ENCODE results near the gene RSL24D1.

Gene RSL24D1

DNA sequence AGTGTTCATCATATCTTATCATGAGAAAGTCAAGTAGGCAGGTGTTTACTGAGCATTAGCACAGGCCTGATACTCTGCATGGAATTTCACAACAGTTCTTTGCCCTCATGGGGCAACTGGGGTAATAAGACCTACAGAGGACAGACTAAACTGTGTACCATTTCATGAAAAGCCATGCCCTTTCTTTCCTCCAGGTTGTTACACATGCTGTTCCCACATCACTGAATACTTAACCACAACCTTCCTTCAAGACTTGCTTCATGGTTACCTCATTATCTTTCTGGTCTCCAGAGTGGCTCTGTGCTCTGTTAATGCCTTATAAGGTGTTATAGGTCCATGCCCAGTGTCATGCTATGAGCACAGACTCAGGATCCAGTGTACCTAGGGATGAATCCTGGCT, 28.2 kb upstream of the RSL24D1 start:
- no peaks in the 10 kb centered on the region for H3K9me3 ChIP-seq (ENCODE audit: low read depth, low read length)
- H3K27ac ChIP-seq, result no peak overlapping the region
- TF ChIP-seq FOXP2 (optimal IDR thresholded peaks at IDR 0.05; ENCODE audit: control extremely low read depth, extremely low read length, insufficient read depth) (no peak), EZH2 (IDR thresholded peaks at IDR 0.05) (no peak), POLR2AphosphoS5 (IDR thresholded peaks at IDR 0.05; ENCODE audit: borderline replicate concordance, low read depth, low read length) (no peak)
- no peak for DNase-seq (ENCODE audit: low read depth, low spot score)
- H3K9ac ChIP-seq (ENCODE audit: insufficient read length), result no peak overlapping the region
- H3K4me3 ChIP-seq, result no peak overlapping the region
- no peaks in the 10 kb centered on the region for H3K36me3 ChIP-seq (ENCODE audit: insufficient read depth, low read length)

GRCh38 chr15:55222588-55222987, 25.8 kb upstream of the RSL24D1 start:
- DNase-seq (ENCODE audit: low read depth, low spot score), result no peak
- no peaks in the 10 kb centered on the region for H3K9me3 ChIP-seq (ENCODE audit: low read depth, low read length)
- H3K36me3 ChIP-seq (ENCODE audit: insufficient read depth, low read length), result no peaks in the 10 kb centered on the region
- H3K27ac ChIP-seq, result no peak overlapping the region
- TF ChIP-seq EZH2 (IDR thresholded peaks at IDR 0.05) (no peak), POLR2AphosphoS5 (IDR thresholded peaks at IDR 0.05; ENCODE audit: borderline replicate concordance, low read depth, low read length) (no peak), FOXP2 (optimal IDR thresholded peaks at IDR 0.05; ENCODE audit: control extremely low read depth, extremely low read length, insufficient read depth) (no peak)
- no peak overlapping the region for H3K9ac ChIP-seq (ENCODE audit: insufficient read length)
- no peak overlapping the region for H3K4me3 ChIP-seq

DNA sequence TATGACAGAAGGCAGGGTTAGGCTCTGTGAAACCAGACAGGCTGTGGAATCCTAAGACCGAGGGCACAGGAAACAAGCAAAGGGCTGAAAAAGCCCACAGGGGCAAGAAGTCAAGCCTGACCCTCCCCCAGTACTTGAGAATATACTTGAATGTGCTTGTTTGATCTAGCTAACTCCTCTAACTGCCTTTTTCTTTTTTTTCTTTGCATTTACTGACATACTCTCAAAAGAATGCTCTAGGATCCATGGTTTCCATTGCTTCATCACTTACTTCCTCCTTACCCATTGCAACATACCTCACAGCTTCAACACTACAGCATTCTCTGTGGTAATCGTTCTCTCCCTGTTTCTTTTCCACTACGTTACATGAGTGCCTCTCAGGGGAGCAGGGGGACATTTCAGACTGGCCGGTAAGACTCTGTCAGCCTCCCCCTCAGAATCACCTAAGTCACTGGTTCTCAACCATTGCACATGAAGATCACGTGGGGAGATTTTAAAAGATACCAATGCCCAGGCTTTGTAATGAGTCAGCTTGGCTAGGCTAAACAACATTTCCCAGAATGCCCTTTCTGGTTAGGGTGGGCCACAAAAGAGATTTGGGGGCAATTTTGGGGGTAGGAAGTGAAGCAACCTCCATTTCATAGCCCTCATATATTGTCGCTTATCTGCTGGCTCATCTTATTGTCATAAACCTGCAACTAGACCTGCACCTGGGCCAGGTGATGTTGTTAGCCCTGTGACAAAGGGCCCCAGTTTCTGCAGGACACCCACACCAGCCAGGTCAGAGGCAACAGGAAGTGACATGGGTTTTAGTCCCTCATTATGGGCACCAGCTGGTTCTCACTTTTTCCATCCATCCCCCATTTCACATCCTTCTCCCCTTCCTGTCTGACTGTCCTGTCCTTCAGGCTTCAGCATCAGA, 24.6 kb upstream of the RSL24D1 start:
- Histone ChIP-seq H3K9me3 (ENCODE audit: low read depth, low read length) (no peaks in the 10 kb centered on the region), H3K9ac (ENCODE audit: insufficient read length) (no peak overlapping the region), H3K36me3 (ENCODE audit: insufficient read depth, low read length) (no peaks in the 10 kb centered on the region), H3K27ac (no peak overlapping the region), H3K4me3 (no peak overlapping the region)
- TF ChIP-seq FOXP2 (optimal IDR thresholded peaks at IDR 0.05; ENCODE audit: control extremely low read depth, extremely low read length, insufficient read depth) (no peak), POLR2AphosphoS5 (IDR thresholded peaks at IDR 0.05; ENCODE audit: borderline replicate concordance, low read depth, low read length) (no peak), EZH2 (IDR thresholded peaks at IDR 0.05) (no peak)
- peak; percentile 16 for DNase-seq (ENCODE audit: low read depth, low spot score)

DNA sequence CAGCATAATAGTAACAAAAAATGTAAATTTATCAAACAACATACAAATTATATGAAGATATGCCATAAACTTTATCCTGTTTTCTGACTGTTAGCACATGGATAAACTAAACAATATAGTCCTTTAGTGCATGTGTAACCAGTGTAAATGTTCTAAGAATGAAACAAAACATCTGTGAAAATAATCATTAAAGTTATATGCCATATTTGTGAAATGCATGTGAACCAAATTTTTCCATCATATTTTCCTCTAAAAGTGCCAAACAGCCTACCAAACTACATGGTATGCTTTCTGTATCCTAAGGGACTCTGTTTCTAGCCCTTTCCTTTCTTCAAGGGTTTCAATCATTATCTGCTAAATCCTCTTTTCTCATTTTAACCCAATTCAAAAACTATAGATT, 23.9 kb upstream of the RSL24D1 start:
- Histone ChIP-seq H3K27ac (no peak overlapping the region), H3K4me3 (no peak overlapping the region), H3K36me3 (ENCODE audit: insufficient read depth, low read length) (no peaks in the 10 kb centered on the region), H3K9ac (ENCODE audit: insufficient read length) (no peak overlapping the region), H3K9me3 (ENCODE audit: low read depth, low read length) (no peaks in the 10 kb centered on the region)
- no peak for DNase-seq (ENCODE audit: low read depth, low spot score)
- no peak for TF ChIP-seq POLR2AphosphoS5 (IDR thresholded peaks at IDR 0.05; ENCODE audit: borderline replicate concordance, low read depth, low read length)
- TF ChIP-seq FOXP2 (optimal IDR thresholded peaks at IDR 0.05; ENCODE audit: control extremely low read depth, extremely low read length, insufficient read depth), result no peak
- no peak for TF ChIP-seq EZH2 (IDR thresholded peaks at IDR 0.05)

GRCh38 chr15:55218056-55218455, 21.3 kb upstream of the RSL24D1 start:
- DNase-seq (ENCODE audit: low read depth, low spot score), result no peak
- Histone ChIP-seq H3K4me3 (no peak overlapping the region), H3K36me3 (ENCODE audit: insufficient read depth, low read length) (no peaks in the 10 kb centered on the region), H3K9me3 (ENCODE audit: low read depth, low read length) (no peaks in the 10 kb centered on the region), H3K9ac (ENCODE audit: insufficient read length) (no peak overlapping the region), H3K27ac (no peak overlapping the region)
- TF ChIP-seq FOXP2 (optimal IDR thresholded peaks at IDR 0.05; ENCODE audit: control extremely low read depth, extremely low read length, insufficient read depth), result no peak
- TF ChIP-seq EZH2 (IDR thresholded peaks at IDR 0.05), result no peak
- TF ChIP-seq POLR2AphosphoS5 (IDR thresholded peaks at IDR 0.05; ENCODE audit: borderline replicate concordance, low read depth, low read length), result no peak

DNA sequence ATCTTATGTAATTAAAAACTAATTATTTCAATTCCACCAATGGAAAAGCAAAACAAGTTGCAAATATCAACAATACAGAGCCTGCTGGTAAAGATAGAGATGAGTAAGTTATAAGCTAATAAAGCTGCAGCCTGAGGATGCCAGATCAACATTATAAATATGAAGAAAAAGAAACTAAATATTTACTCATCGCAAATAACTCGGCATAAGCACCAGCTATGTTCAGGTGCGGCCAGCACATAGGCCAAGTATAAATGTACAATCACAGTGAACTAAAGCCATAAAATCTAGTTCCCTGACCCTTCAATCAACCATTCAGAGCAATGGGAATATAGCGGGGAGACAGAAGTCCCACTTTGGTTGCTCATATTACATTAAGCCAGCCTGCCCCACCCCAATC, 7.7 kb upstream of the RSL24D1 start:
- no peak for DNase-seq (ENCODE audit: low read depth, low spot score)
- Histone ChIP-seq H3K27ac (no peak overlapping the region), H3K9ac (ENCODE audit: insufficient read length) (no peak overlapping the region), H3K4me3 (no peak overlapping the region), H3K36me3 (ENCODE audit: insufficient read depth, low read length) (no peaks in the 10 kb centered on the region), H3K9me3 (ENCODE audit: low read depth, low read length) (no peaks in the 10 kb centered on the region)
- TF ChIP-seq EZH2 (IDR thresholded peaks at IDR 0.05), result no peak

DNA sequence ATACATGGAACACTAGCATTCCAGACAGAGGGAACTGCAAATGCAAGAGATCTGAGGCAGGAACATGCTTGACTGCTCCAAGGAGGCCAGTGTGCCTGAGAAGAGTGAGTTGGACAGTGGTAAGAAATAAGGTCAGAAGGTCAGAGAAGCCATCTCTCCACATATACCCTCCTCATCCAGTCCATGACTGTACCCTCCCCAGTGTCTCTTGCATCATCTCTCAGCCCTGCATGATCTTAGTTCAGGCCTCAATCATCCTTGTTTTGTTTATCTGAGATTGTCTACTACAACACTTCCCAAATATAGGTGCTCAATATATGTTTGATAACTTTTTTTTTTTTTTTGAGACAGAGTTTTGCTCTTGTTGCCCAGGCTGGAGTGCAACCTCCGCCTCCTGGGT, 5.5 kb upstream of the RSL24D1 start:
- Histone ChIP-seq H3K36me3 (ENCODE audit: insufficient read depth, low read length) (no peaks in the 10 kb centered on the region), H3K9me3 (ENCODE audit: low read depth, low read length) (no peaks in the 10 kb centered on the region)
- TF ChIP-seq FOXP2 (optimal IDR thresholded peaks at IDR 0.05; ENCODE audit: control extremely low read depth, extremely low read length, insufficient read depth) (no peak), EZH2 (IDR thresholded peaks at IDR 0.05) (no peak), POLR2AphosphoS5 (IDR thresholded peaks at IDR 0.05; ENCODE audit: borderline replicate concordance, low read depth, low read length) (no peak)

GRCh38 chr15:55198706-55199105, 2.0 kb upstream of the RSL24D1 start:
- Histone ChIP-seq H3K27ac (no peak overlapping the region), H3K36me3 (ENCODE audit: insufficient read depth, low read length) (peaks cover 19% of the 10 kb centered on the region), H3K9ac (ENCODE audit: insufficient read length) (no peak overlapping the region), H3K9me3 (ENCODE audit: low read depth, low read length) (no peaks in the 10 kb centered on the region), H3K4me3 (no peak overlapping the region)
- TF ChIP-seq FOXP2 (optimal IDR thresholded peaks at IDR 0.05; ENCODE audit: control extremely low read depth, extremely low read length, insufficient read depth), result no peak
- TF ChIP-seq EZH2 (IDR thresholded peaks at IDR 0.05), result no peak
- TF ChIP-seq POLR2AphosphoS5 (IDR thresholded peaks at IDR 0.05; ENCODE audit: borderline replicate concordance, low read depth, low read length), result no peak
- no peak for DNase-seq (ENCODE audit: low read depth, low spot score)

More for the DNA sequence above, 5.5 kb upstream of the RSL24D1 start:
- DNase-seq (ENCODE audit: low read depth, low spot score), result no peak
- H3K9ac ChIP-seq (ENCODE audit: insufficient read length), result no peak overlapping the region
- H3K4me3 ChIP-seq, result no peak overlapping the region
- H3K27ac ChIP-seq, result no peak overlapping the region

Measured in SK-N-MC (cell line).